ENCODE measurements around the gene SLC8A2. TPM values are rescaled to one million over a fixed set of nuclear protein-coding genes. Genes with fewer than 3 reads are reported as not detected.

SLC8A2 gene
- total RNA-seq, 4 donors from 2014 or later = 0.82 to 36.4 (median 9.6) TPM

GRCh38 chr19:47491358-47492136 lies 19.9 kb upstream of the SLC8A2 start:
- intact Hi-C loops (cut with DNase I; ENCODE audit: low total_unique reads) = no loop called here
- Histone ChIP-seq H3K4me3 (no peak overlapping the region), H3K9me3 (no peaks in the 10 kb centered on the region), H3K36me3 (peaks cover 0 to 5% (median 0%) of the 10 kb centered on the region in 4 donors), H3K27ac (no peak overlapping the region), H3K27me3 (no peaks in the 10 kb centered on the region), H3K4me1 (no peaks in the 10 kb centered on the region)
- no peak for DNase-seq
- in situ Hi-C loops (cut with MboI; ENCODE audit: low pct_ligation_motif_present in 1 of 4, low pct_unique_long_range_greater_than_20kb in 1 of 4, low sequenced_read_pairs in 3 of 4) = no loop called here
- no peak for TF ChIP-seq POLR2AphosphoS5 (IDR thresholded peaks at IDR 0.05)
- TF ChIP-seq POLR2A (IDR thresholded peaks at IDR 0.05) = no peak
- no peak for TF ChIP-seq EP300 (IDR thresholded peaks at IDR 0.05; ENCODE audit: low read depth)
- no peak for TF ChIP-seq CTCF (IDR thresholded peaks at IDR 0.05)
- WGBS, 2 donors (ENCODE audit: low coverage in 1 of 2) = 88% methylated on average over 22 of the region's 22 CpGs; no CpG with 5 or more reads in 1 of the 2 donors

GRCh38 chr19:47490847-47491246 lies 19.2 kb upstream of the SLC8A2 start:
- H3K4me1 ChIP-seq = no peaks in the 10 kb centered on the region
- H3K36me3 ChIP-seq = peaks cover 0 to 5% (median 0%) of the 10 kb centered on the region in 4 donors
- 63% methylated on average over 3 of the region's 3 CpGs; no CpG with 5 or more reads in 1 of the 2 donors for WGBS, 2 donors (ENCODE audit: low coverage in 1 of 2)

GRCh38 chr19:47490031-47490430 lies 18.3 kb upstream of the SLC8A2 start:
- in situ Hi-C loops (cut with MboI; ENCODE audit: low pct_ligation_motif_present in 1 of 4, low pct_unique_long_range_greater_than_20kb in 1 of 4, low sequenced_read_pairs in 3 of 4) (no loop called here), intact Hi-C loops (cut with DNase I; ENCODE audit: low total_unique reads) (no loop called here)
- H3K27me3 ChIP-seq = no peaks in the 10 kb centered on the region
- H3K4me3 ChIP-seq = no peak overlapping the region
- no peaks in the 10 kb centered on the region for H3K9me3 ChIP-seq
- no peak for TF ChIP-seq EP300 (IDR thresholded peaks at IDR 0.05; ENCODE audit: low read depth)
- TF ChIP-seq POLR2AphosphoS5 (IDR thresholded peaks at IDR 0.05) = no peak
- TF ChIP-seq POLR2A (IDR thresholded peaks at IDR 0.05) = no peak
- no peak for TF ChIP-seq CTCF (IDR thresholded peaks at IDR 0.05)
- no peak for DNase-seq
- H3K4me1 ChIP-seq = peaks cover 0 to 3% (median under 1%) of the 10 kb centered on the region in 4 donors
- 79 to 82% methylated on average over 5 to 7 of the region's 7 CpGs for WGBS, 2 donors (ENCODE audit: low coverage in 1 of 2)
- peaks cover 0 to 5% (median 0%) of the 10 kb centered on the region in 4 donors for H3K36me3 ChIP-seq
- H3K27ac ChIP-seq = no peak overlapping the region

More at GRCh38 chr19:47490847-47491246, 19.2 kb upstream of the SLC8A2 start:
- intact Hi-C loops (cut with DNase I; ENCODE audit: low total_unique reads) (no loop called here), in situ Hi-C loops (cut with MboI; ENCODE audit: low pct_ligation_motif_present in 1 of 4, low pct_unique_long_range_greater_than_20kb in 1 of 4, low sequenced_read_pairs in 3 of 4) (no loop called here)
- Histone ChIP-seq H3K9me3 (no peaks in the 10 kb centered on the region), H3K27ac (no peak overlapping the region), H3K4me3 (no peak overlapping the region), H3K27me3 (no peaks in the 10 kb centered on the region)
- TF ChIP-seq CTCF (IDR thresholded peaks at IDR 0.05) = no peak
- no peak for TF ChIP-seq POLR2A (IDR thresholded peaks at IDR 0.05)
- no peak for TF ChIP-seq EP300 (IDR thresholded peaks at IDR 0.05; ENCODE audit: low read depth)
- TF ChIP-seq POLR2AphosphoS5 (IDR thresholded peaks at IDR 0.05) = no peak
- DNase-seq = no peak

- no peaks in the 10 kb centered on the region for H3K9me3 ChIP-seq
- H3K27ac ChIP-seq = no peak overlapping the region
- H3K4me3 ChIP-seq = no peak overlapping the region
- in situ Hi-C loops (cut with MboI; ENCODE audit: low pct_ligation_motif_present in 1 of 4, low pct_unique_long_range_greater_than_20kb in 1 of 4, low sequenced_read_pairs in 3 of 4) (no loop called here), intact Hi-C loops (cut with DNase I; ENCODE audit: low total_unique reads) (no loop called here)
- DNase-seq = no peak
- TF ChIP-seq POLR2A (IDR thresholded peaks at IDR 0.05) (no peak), EP300 (IDR thresholded peaks at IDR 0.05; ENCODE audit: low read depth) (no peak), CTCF (IDR thresholded peaks at IDR 0.05) (no peak), POLR2AphosphoS5 (IDR thresholded peaks at IDR 0.05) (no peak)
- H3K4me1 ChIP-seq = peaks cover 0 to 11% (median 7%) of the 10 kb centered on the region in 4 donors
- 79% methylated on average over 17 of the region's 17 CpGs; no CpG with 5 or more reads in 1 of the 2 donors for WGBS, 2 donors (ENCODE audit: low coverage in 1 of 2)
- H3K27me3 ChIP-seq = no peaks in the 10 kb centered on the region
- peaks cover 0 to 5% (median 0%) of the 10 kb centered on the region in 4 donors for H3K36me3 ChIP-seq
These were observed 17.6 kb upstream of the SLC8A2 start for GRCh38 chr19:47489072-47489914.

Data from transverse colon (tissue), 4 donors.